Choroid plexus epithelial cell (primary cell): ENCODE data around the gene KIAA1671.

Experiments used
- DNase-seq: peaks from one replicate; pipeline ENCODE4 v3.0.0-alpha.2; 2010; ENCODE audit warnings: low read depth
- H3K4me3 ChIP-seq: 2 replicates; pipeline ENCODE4 v1.5.1; 2011; ENCODE audit warnings: low read depth, mild to moderate bottlenecking, control low read depth, low read length, moderate library complexity
- CTCF ChIP-seq: conservative IDR thresholded peaks from 2 replicates; pipeline ENCODE4 v1.5.1; 2011; ENCODE audit warnings: low read depth, mild to moderate bottlenecking, control low read depth, inconsistent platforms, low read length, moderate library complexity

KIAA1671 gene

DNA sequence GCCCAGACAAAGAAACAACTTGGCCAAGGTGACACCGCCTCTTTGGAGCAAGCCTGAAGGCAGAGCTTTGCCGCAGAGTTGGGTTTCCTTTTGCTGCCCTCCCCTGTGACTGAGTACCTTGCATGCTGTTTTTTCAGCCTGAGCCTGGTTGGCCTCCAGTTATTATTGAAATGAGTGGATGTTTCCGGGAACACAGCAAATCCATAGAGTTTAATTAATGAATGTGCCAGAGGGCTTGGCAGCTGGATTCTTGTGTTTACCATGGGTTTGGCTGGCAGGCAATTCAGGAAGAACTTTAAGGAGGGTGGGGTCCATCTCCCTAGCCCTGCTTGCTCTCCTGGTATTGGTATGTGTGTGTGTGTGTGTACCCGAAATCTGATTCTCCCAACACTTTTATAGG is 181.5 kb downstream of the KIAA1671 start:
- DNase-seq = no peak
- H3K4me3 ChIP-seq = no peak overlapping the region
- TF ChIP-seq CTCF = no peak

DNA sequence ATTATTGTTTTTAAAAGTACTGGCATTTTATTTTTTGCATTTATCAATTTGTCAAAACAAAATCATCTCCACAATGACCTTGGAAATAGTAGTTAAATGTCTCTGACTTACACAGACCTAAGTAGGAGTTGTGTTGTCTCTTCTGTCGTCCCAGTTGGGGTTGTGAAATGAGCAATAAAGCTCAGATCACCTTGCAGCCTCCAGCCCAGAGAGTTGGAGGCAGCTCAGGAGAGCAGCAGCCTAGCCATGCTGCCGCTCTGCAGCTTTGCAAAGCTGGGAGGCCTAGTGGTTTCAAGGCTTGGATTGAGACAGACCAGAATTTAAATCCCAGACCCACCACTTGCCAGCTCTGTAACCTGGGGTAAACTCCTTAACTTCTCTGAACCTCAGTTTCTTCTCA is 181.9 kb downstream of the KIAA1671 start:
- no peak overlapping the region for H3K4me3 ChIP-seq
- TF ChIP-seq CTCF = no peak
- no peak for DNase-seq

DNA sequence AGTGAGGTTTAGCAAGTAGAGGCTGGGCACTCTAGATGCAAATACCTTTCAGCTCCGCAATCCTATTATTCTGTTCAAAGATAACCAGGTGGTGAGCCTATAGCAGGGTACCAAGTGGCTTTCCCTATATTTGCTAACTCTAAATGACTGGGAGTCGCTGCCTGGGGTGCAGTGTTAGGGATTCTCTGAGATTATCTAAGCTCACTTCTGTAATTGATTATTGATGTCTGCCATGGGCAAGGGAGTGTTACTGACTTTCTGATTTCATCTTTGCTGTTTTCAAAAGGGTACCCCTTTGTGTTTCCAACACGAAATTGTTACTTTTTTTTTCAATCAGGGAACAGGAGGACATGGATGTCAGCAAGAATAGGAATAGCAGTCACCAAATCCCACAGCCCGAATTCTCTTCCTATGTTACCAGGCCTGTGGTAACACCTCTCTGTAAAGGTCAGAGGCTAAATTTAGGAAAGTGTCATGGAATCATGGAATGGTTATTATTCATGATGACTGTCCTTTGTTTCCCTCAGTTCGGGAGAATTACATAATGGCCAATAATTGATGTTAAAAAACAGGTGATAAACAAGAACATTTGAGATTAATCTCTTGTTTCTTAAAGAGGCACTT is 184.5 kb downstream of the KIAA1671 start:
- TF ChIP-seq CTCF = no peak
- H3K4me3 ChIP-seq = no peak overlapping the region
- no peak for DNase-seq

DNA sequence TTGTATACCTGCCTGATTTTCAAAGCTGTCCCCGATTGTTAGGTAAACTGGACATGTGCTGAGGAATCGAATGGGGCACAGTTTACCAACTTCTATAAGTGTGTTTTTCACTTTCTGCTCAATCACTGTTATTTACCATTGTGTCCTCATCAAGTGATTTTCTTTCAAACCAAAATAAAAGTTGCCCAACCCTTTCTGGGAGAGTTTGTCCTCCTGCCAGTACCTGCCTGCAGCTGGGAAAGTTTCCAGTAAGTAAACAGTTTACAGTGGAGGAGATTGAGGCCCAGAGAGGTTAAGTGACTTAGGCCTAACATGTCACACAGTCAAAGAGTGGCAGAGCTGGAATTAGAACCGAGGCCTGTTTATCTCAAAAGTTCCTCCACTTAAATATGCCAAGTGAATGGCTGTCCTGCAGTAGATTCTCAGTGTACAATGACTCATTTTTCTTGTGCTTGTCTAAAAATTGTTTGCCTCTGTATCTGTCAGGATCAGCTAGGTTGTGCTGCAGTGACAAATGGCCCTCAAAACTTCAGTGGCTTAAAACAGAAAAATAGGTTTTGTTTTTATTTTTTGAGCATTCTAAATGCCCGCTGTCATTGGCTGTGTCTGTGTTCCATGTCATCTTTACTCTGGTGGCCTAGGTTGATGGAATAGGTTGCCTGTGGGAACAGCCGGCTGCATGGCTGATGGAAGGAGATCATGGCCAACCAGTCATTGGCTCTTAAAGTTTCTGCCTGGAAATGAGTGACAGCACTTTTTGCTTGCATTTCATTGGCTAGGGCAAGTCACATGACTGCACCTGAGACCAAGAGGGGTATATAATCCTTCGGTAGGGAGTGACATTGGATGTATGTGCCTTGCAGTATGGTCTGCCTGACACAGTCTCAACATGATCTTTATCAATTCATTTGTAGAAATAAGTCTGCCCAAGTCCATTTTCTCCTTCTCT is 185.3 kb downstream of the KIAA1671 start:
- TF ChIP-seq CTCF = no peak
- H3K4me3 ChIP-seq = no peak overlapping the region
- DNase-seq = peak; percentile 36

GRCh38 chr22:25139062-25139461 is 186.5 kb downstream of the KIAA1671 start:
- DNase-seq = peak; percentile 13
- H3K4me3 ChIP-seq = no peak overlapping the region
- TF ChIP-seq CTCF = no peak

- no peak for TF ChIP-seq CTCF
- no peak for DNase-seq
- H3K4me3 ChIP-seq = no peak overlapping the region
Measured at GRCh38 chr22:25142102-25142501, 189.6 kb downstream of the KIAA1671 start.
